H9 (cell line): ENCODE data around the gene TNFRSF4. TPM values are rescaled to one million over a fixed set of nuclear protein-coding genes. Genes with fewer than 3 reads are reported as not detected.

Experiments used
- DNase-seq: peaks from one replicate; pipeline ENCODE4 v3.0.0-alpha.2; 2017
- H2AFZ ChIP-seq: one replicate; pipeline ENCODE4 v1.6.1; 2013; ENCODE audit warnings: mild to moderate bottlenecking, low read length, control low read depth, moderate library complexity
- H2AK5ac ChIP-seq: 2 replicates; pipeline ENCODE4 v1.6.1; 2013; ENCODE audit warnings: low read length, control low read depth, mixed read lengths; ENCODE audit not compliant: insufficient read length
- H2BK120ac ChIP-seq: one replicate; pipeline ENCODE4 v1.6.1; 2013; ENCODE audit warnings: low read depth, mild to moderate bottlenecking, low read length, control low read depth, inconsistent platforms; ENCODE audit not compliant: poor library complexity, severe bottlenecking
- H2BK12ac ChIP-seq: 2 replicates; pipeline ENCODE4 v1.6.1; 2013; ENCODE audit warnings: low read length, control low read depth, mixed read lengths, low read depth; ENCODE audit not compliant: insufficient read length
- H2BK15ac ChIP-seq: 2 replicates; pipeline ENCODE4 v1.6.1; 2013; ENCODE audit warnings: low read depth, low read length, control low read depth
- H2BK20ac ChIP-seq: one replicate; pipeline ENCODE4 v1.6.1; 2013; ENCODE audit warnings: low read depth, mild to moderate bottlenecking, low read length, control low read depth, inconsistent platforms; ENCODE audit not compliant: poor library complexity, severe bottlenecking
- H2BK5ac ChIP-seq: 2 replicates; pipeline ENCODE4 v1.6.1; 2013; ENCODE audit warnings: low read length, control low read depth, mixed read lengths; ENCODE audit not compliant: insufficient read length
- H3K14ac ChIP-seq: 2 replicates; pipeline ENCODE4 v1.6.1; 2013; ENCODE audit warnings: low read length, control low read depth; ENCODE audit not compliant: insufficient read depth
- H3K18ac ChIP-seq: 2 replicates; pipeline ENCODE4 v1.6.1; 2013; ENCODE audit warnings: low read depth, mild to moderate bottlenecking, mixed read lengths, low read length, control low read depth; ENCODE audit not compliant: insufficient read length
- H3K23ac ChIP-seq: 2 replicates; pipeline ENCODE4 v1.6.1; 2013; ENCODE audit warnings: low read length, control low read depth, mixed read lengths, low read depth; ENCODE audit not compliant: insufficient read length
- H3K23me2 ChIP-seq: 2 replicates; pipeline ENCODE4 v1.6.1; 2013; ENCODE audit warnings: low read depth, mild to moderate bottlenecking, mixed read lengths, low read length, control low read depth; ENCODE audit not compliant: insufficient read length, poor library complexity, severe bottlenecking
- H3K27ac ChIP-seq: 2 replicates; pipeline ENCODE4 v1.5.1; 2013; ENCODE audit warnings: low read length, control low read depth, mixed read lengths, low read depth; ENCODE audit not compliant: insufficient read length
- H3K27me3 ChIP-seq: 2 replicates; pipeline ENCODE4 v1.6.1; 2013; ENCODE audit warnings: low read length, control low read depth, inconsistent platforms; ENCODE audit not compliant: insufficient read depth
- H3K4ac ChIP-seq: 2 replicates; pipeline ENCODE4 v1.6.1; 2013; ENCODE audit warnings: low read depth, mild to moderate bottlenecking, control low read depth, inconsistent platforms, low read length, moderate library complexity
- H3K4me1 ChIP-seq: 2 replicates; pipeline ENCODE4 v1.6.1; 2013; ENCODE audit warnings: low read length, control low read depth, inconsistent platforms; ENCODE audit not compliant: insufficient read depth
- H3K4me2 ChIP-seq: 2 replicates; pipeline ENCODE4 v1.6.1; 2013; ENCODE audit warnings: low read length, control low read depth, mixed read lengths; ENCODE audit not compliant: insufficient read length, insufficient read depth
- H3K56ac ChIP-seq: 2 replicates; pipeline ENCODE4 v1.6.1; 2013; ENCODE audit warnings: low read depth, mild to moderate bottlenecking, mixed read lengths, low read length, control low read depth; ENCODE audit not compliant: insufficient read length
- H3K79me1 ChIP-seq: 2 replicates; pipeline ENCODE4 v1.6.1; 2013; ENCODE audit warnings: low read depth, mild to moderate bottlenecking, moderate library complexity, low read length, control low read depth, inconsistent platforms; ENCODE audit not compliant: insufficient read depth, poor library complexity, severe bottlenecking
- H3K79me2 ChIP-seq: 2 replicates; pipeline ENCODE4 v1.6.1; 2013; ENCODE audit warnings: low read length, control low read depth, inconsistent platforms; ENCODE audit not compliant: insufficient read depth
- H3K9ac ChIP-seq: 2 replicates; pipeline ENCODE4 v1.6.1; 2013; ENCODE audit warnings: low read length, control low read depth, mixed read lengths; ENCODE audit not compliant: insufficient read length; ENCODE audit errors: extremely low read depth
- H3K9me3 ChIP-seq: one replicate; pipeline ENCODE4 v1.6.1; 2013; ENCODE audit warnings: low read depth, low read length, inconsistent platforms; ENCODE audit not compliant: control insufficient read depth
- H3T11ph ChIP-seq: one replicate; pipeline ENCODE4 v1.6.1; 2013; ENCODE audit warnings: mild to moderate bottlenecking, low read length, control low read depth, inconsistent platforms
- H4K20me1 ChIP-seq: one replicate; pipeline ENCODE4 v1.6.1; 2013; ENCODE audit not compliant: control insufficient read depth, insufficient read length, insufficient read depth
- H4K5ac ChIP-seq: 2 replicates; pipeline ENCODE4 v1.6.1; 2013; ENCODE audit warnings: low read depth, mild to moderate bottlenecking, mixed read lengths, low read length, control low read depth; ENCODE audit not compliant: insufficient read length
- H4K8ac ChIP-seq: replicated peaks from 2 replicates; pipeline ENCODE4 v1.6.1; 2013; ENCODE audit warnings: low read length, control low read depth, mixed read lengths, low read depth; ENCODE audit not compliant: insufficient read length
- H4K91ac ChIP-seq: 2 replicates; pipeline ENCODE4 v1.6.1; 2013; ENCODE audit warnings: low read depth, mild to moderate bottlenecking, moderate library complexity, mixed read lengths, low read length, control low read depth; ENCODE audit not compliant: insufficient read length
- H3K27ac Mint-ChIP-seq, 3 experiments: 2 replicates in 2 of 3; 3 replicates in 1 of 3; pipeline ENCODE4 v1.8.0; 2020 to 2021; ENCODE audit warnings: mixed read lengths in 3 of 3, mild to moderate bottlenecking in 1 of 3, moderate library complexity in 1 of 3
- H3K27me3 Mint-ChIP-seq: 2 replicates; pipeline ENCODE4 v1.8.0; 2021; ENCODE audit warnings: low read depth, mild to moderate bottlenecking, moderate library complexity, mixed read lengths
- H3K36me3 Mint-ChIP-seq, 3 experiments: 2 replicates in 2 of 3; 3 replicates in 1 of 3; pipeline ENCODE4 v1.8.0; 2020 to 2021; ENCODE audit warnings: low read depth in 3 of 3, mixed read lengths in 3 of 3; ENCODE audit not compliant: insufficient read depth in 1 of 3
- H3K4me1 Mint-ChIP-seq, 2 experiments: 2 replicates each; pipeline ENCODE4 v1.8.0; 2020; ENCODE audit warnings: mixed read lengths in 2 of 2
- H3K4me3 Mint-ChIP-seq, 2 experiments: 2 replicates in 1 of 2; 3 replicates in 1 of 2; pipeline ENCODE4 v1.8.0; 2020 to 2021; ENCODE audit warnings: mild to moderate bottlenecking in 2 of 2, mixed read lengths in 2 of 2, moderate library complexity in 1 of 2
- H3K9me3 Mint-ChIP-seq, 2 experiments: 2 replicates in 1 of 2; 3 replicates in 1 of 2; pipeline ENCODE4 v1.8.0; 2020; ENCODE audit warnings: mild to moderate bottlenecking in 2 of 2, mixed read lengths in 2 of 2, moderate library complexity in 1 of 2
- CTCF ChIP-seq: fragments of 200-600 bp; sonication (generic); conservative IDR thresholded peaks from 3 replicates; pipeline ENCODE4 v1.8.0; 2021; ENCODE audit warnings: antibody characterized with exemption, mild to moderate bottlenecking
- WGBS: extraction: QIAGEN DNeasy Blood & Tissue Kit; methylation state at CpG from one replicate; pipeline ENCODE4 v1.1.7; 2013; ENCODE audit warnings: missing lambda C conversion rate, low lambda C conversion rate, mixed read lengths; ENCODE audit not compliant: insufficient read length; ENCODE audit errors: extremely low coverage; 5-methylcytosine and 5-hydroxymethylcytosine counted together
- total RNA-seq: library from RNA; stranded (reverse); gene quantifications from 2 replicates; pipeline ENCODE4 v1.2.1, GENCODE V29; 2021

The TNFRSF4 gene
- total RNA-seq, 1 experiment from 2014 or later: 0.24 TPM

GRCh38 chr1:1170215-1171091 lies 43.5 kb downstream of the TNFRSF4 start:
- Histone ChIP-seq H3K9ac (no peak overlapping the region), H3K56ac (no peak overlapping the region), H2AFZ (no peak overlapping the region), H3K79me1 (no peaks in the 10 kb centered on the region), H3K4ac (no peak overlapping the region), H3K23ac (no peak overlapping the region), H3K14ac (no peak overlapping the region), H3K18ac (no peak overlapping the region), H3K9me3 (no peaks in the 10 kb centered on the region), H3K4me1 (no peaks in the 10 kb centered on the region; the same call in 1 of the 2 replicates), H3T11ph (no peak overlapping the region), H4K8ac (no peak overlapping the region), H4K5ac (no peak overlapping the region), H2BK5ac (no peak overlapping the region), H3K4me2 (no peak overlapping the region), H2BK12ac (no peak overlapping the region), H2AK5ac (no peak overlapping the region), H3K27ac (no peak overlapping the region), H2BK20ac (no peak overlapping the region), H3K23me2 (no peaks in the 10 kb centered on the region), H2BK15ac (no peak overlapping the region), H3K79me2 (no peaks in the 10 kb centered on the region), H4K91ac (no peak overlapping the region), H2BK120ac (no peak overlapping the region), H3K27me3 (no peaks in the 10 kb centered on the region), H4K20me1 (no peaks in the 10 kb centered on the region)
- WGBS: no CpG with 5 or more reads among the region's 26 CpGs
- peaks cover 14 to 27% of the 10 kb centered on the region in 2 experiments for H3K4me1 Mint-ChIP-seq
- DNase-seq: peak; percentile 25
- no peak for TF ChIP-seq CTCF
- peaks cover 1 to 12% (median 2%) of the 10 kb centered on the region in 3 experiments; a peak in 4 of 7 replicates for H3K36me3 Mint-ChIP-seq
- H3K4me3 Mint-ChIP-seq: no peak overlapping the region; a peak in 1 of 5 replicates
- peak overlapping the region in 2 of 3 experiments; percentile 18 to 72; a peak in 2 of 7 replicates for H3K27ac Mint-ChIP-seq
- peaks cover 6% of the 10 kb centered on the region for H3K27me3 Mint-ChIP-seq
- H3K9me3 Mint-ChIP-seq: peaks cover 0 to 3% of the 10 kb centered on the region in 2 experiments; a peak in 2 of 5 replicates
